Activated CD4-positive, alpha-beta T cell treated with anti-CD3 and anti-CD28 coated beads, Interleukin-2, amount 50 U/mL, for 24 hours (primary cell): ENCODE results near the gene CD19.
A peak's percentile ranks its signal among the peaks of the same experiment; 100 is the strongest.

Experiments
- DNase-seq, 2 donors: peaks; one replicate each; pipeline ENCODE4 v3.0.0-alpha.2; 2020; ENCODE audit warnings: low read depth in 1 of 2, low spot score in 1 of 2

The CD19 gene

GRCh38 chr16:28980929-28981328 is 49.2 kb downstream of the CD19 start:
- DNase-seq, result no peak

- DNase-seq, result peak in 1 of 2 donors; percentile 40
Observed at GRCh38 chr16:28981517-28981916, 49.7 kb downstream of the CD19 start.

DNA sequence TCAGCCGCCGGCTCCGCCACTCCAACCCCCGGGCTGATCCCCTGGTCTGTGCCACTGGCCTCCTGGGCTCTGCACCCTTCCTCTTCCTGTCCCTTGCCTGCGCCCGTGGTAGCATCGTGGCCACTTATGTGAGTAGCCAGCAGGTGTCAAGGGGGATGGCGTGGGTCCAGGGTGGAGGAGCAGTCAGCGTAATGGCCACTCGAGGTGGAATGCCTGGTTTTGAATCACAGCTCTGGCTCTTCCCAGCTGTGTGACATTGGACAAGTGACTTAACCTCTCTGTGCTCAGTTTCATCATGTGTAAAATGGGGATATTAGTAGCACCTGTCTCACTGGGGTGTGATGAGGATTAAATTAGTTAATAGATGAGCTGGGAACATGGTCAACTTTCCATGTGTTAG is 50.6 kb downstream of the CD19 start:
- DNase-seq, result no peak

GRCh38 chr16:28982949-28983348 is 51.2 kb downstream of the CD19 start:
- DNase-seq, result no peak

DNA sequence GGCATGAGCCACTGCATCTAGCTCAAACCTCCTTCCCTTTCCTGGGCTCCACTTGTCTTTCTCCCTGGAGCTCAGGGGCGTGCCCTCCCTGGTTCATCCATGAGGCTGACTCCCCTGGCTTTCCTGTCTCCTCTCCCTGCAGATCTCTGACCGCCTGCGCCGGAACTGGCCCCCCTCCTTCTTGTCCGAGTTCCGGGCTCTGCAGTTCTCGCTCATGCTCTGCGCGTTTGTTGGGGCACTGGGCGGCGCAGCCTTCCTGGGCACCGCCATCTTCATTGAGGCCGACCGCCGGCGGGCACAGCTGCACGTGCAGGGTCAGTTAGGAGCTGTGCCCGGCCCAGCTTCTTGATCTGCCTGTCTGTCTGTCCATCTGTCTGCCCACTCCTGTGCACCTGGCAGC is 51.9 kb downstream of the CD19 start:
- no peak for DNase-seq

DNA sequence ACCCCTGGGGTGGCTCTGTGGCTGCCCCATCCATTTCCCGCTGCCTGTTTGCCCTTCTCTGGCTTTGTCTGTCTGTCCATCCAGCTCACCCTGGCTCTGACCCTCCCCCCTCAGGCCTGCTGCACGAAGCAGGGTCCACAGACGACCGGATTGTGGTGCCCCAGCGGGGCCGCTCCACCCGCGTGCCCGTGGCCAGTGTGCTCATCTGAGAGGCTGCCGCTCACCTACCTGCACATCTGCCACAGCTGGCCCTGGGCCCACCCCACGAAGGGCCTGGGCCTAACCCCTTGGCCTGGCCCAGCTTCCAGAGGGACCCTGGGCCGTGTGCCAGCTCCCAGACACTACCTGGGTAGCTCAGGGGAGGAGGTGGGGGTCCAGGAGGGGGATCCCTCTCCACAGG is 52.3 kb downstream of the CD19 start:
- no peak for DNase-seq

DNA sequence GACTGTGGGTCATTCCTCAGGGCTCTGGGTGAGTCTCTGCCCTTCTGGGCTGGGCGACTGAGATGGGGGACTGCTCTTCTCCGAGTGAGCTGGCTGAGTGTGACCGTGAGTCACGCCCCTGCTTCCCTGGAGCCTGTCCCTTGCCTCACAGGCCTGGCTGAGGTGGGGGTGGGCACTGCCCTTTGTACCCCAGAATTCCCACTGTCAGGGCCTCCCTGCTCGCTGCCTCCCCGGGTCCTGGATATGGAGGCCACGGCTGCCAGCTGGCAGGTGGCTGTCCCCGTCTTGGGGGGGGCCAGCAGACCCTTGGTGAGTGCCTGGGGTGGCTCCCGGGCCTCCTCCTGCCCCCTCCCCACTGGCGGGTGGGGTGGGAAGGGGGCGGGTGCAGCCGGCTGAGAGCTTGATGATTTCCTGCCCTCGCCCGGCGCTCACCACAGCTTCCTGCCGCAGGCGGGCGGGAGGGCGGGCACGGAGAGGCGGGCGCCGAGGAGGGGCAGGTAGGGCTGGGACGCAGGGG is 52.9 kb downstream of the CD19 start, which contains the start of gene LAT:
Gene LAT, plus strand, starts transcription at position 434 of the 517 bp plus-strand sequence. CDS start 366 bp downstream, outside the sequence.
- peak in 1 of 2 donors; percentile 67 for DNase-seq

- DNase-seq, result no peak
Observed at GRCh38 chr16:28985211-28986041, 53.7 kb downstream of the CD19 start.

DNA sequence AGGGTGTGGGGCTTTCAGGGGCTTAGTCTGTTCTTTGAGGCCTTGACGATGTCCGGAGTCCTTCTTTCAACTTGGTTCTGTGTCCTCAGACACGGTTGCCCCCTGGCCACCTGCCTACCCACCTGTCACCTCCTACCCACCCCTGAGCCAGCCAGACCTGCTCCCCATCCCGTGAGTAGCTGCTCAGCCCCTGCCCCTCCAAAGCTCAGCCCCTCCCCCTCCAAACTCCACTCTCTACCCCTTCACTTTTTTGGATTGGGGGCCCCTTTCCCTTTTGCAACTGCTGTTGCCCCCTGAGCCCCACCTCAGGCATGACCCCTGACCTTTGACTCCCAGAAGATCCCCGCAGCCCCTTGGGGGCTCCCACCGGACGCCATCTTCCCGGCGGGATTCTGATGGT is 54.3 kb downstream of the CD19 start:
- DNase-seq, result no peak

DNA sequence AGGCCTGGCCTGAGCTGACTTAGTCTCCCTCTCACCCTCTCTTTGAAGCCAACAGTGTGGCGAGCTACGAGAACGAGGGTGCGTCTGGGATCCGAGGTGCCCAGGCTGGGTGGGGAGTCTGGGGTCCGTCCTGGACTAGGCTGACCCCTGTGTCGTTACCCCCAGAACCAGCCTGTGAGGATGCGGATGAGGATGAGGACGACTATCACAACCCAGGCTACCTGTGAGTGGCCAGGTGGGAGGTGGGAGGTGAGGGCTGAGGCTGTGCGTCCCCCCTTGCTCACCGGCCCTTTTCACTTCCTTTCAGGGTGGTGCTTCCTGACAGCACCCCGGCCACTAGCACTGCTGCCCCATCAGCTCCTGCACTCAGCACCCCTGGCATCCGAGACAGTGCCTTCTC is 54.7 kb downstream of the CD19 start:
- DNase-seq, result no peak

- DNase-seq, result no peak
Observed at GRCh38 chr16:28987170-28987853, 55.5 kb downstream of the CD19 start.
